PC-3 (cell line): ENCODE data around the gene P2RY11. TPM values are rescaled to one million over a fixed set of nuclear protein-coding genes. Genes with fewer than 3 reads are reported as not detected.

Experiments
- ATAC-seq: fragments of 200-7000 bp; cut with Tn5 transposase; 2 replicates; pipeline ENCODE4 v1.9.1; 2020; ENCODE audit warnings: mild to moderate bottlenecking, moderate library complexity
- BruUV-seq: library from RNA; stranded (reverse); fragments of 400-500 nt; replicated peaks from 2 replicates; lab custom pipeline; 2021; lab: Mats Ljungman, UMichigan
- CTCF ChIA-PET: fragments of 300-600 bp; sonication (Branson Sonifier 250); formaldehyde crosslinking; loops from one replicate; lab custom pipeline; 2022; ENCODE audit warnings: antibody characterized with exemption; lab: Charles Lee
- POLR2A ChIA-PET: fragments of 300-600 bp; sonication (Branson Sonifier 250); formaldehyde crosslinking; loops from one replicate; lab custom pipeline; 2022; ENCODE audit warnings: antibody characterized with exemption; ENCODE audit not compliant: unreplicated experiment; lab: Charles Lee
- DNase-seq: peaks from one replicate; pipeline ENCODE4 v3.0.0-alpha.2; 2015
- H2AFZ ChIP-seq: fragments of 300-600 bp; sonication (generic); 2 replicates; pipeline ENCODE4 v1.6.0; 2016; ENCODE audit warnings: antibody characterized with exemption, low read length
- H3F3A ChIP-seq: fragments of 300-600 bp; sonication (generic); one replicate; pipeline ENCODE4 v1.6.0; 2017; ENCODE audit warnings: antibody characterized with exemption, low read length, control low read depth, mild to moderate bottlenecking; ENCODE audit not compliant: unreplicated experiment
- H3K27ac ChIP-seq: fragments of 300-600 bp; sonication (generic); 2 replicates; pipeline ENCODE4 v1.5.1; 2016; ENCODE audit warnings: mild to moderate bottlenecking, low read length
- H3K27me3 ChIP-seq: fragments of 300-600 bp; sonication (generic); 2 replicates; pipeline ENCODE4 v1.6.1; 2016; ENCODE audit warnings: low read length, mixed read lengths
- H3K36me3 ChIP-seq: fragments of 300-600 bp; sonication (generic); 2 replicates; pipeline ENCODE4 v1.6.1; 2016; ENCODE audit warnings: low read depth, mixed run types, low read length, mixed read lengths
- H3K4me1 ChIP-seq: fragments of 300-600 bp; sonication (generic); 2 replicates; pipeline ENCODE4 v1.5.1; 2016; ENCODE audit warnings: low read length; ENCODE audit not compliant: insufficient read depth
- H3K4me2 ChIP-seq: fragments of 300-600 bp; sonication (generic); 2 replicates; pipeline ENCODE4 v1.6.0; 2016; ENCODE audit warnings: low read length
- H3K4me3 ChIP-seq: fragments of 300-600 bp; sonication (generic); 2 replicates; pipeline ENCODE4 v1.5.1; 2016; ENCODE audit warnings: mild to moderate bottlenecking, low read length, mixed read lengths
- H3K79me2 ChIP-seq: fragments of 300-600 bp; sonication (generic); 2 replicates; pipeline ENCODE4 v1.6.1; 2017; ENCODE audit warnings: low read length, mixed read lengths
- H3K9ac ChIP-seq: fragments of 300-600 bp; sonication (generic); 2 replicates; pipeline ENCODE4 v1.6.0; 2016; ENCODE audit warnings: mild to moderate bottlenecking, low read length
- H3K9me2 ChIP-seq: fragments of 300-600 bp; sonication (generic); replicated peaks from 2 replicates; pipeline ENCODE4 v1.6.1; 2016; ENCODE audit warnings: mixed run types, low read length, mixed read lengths
- H3K9me3 ChIP-seq: fragments of 300-600 bp; sonication (generic); 2 replicates; pipeline ENCODE4 v1.6.1; 2016; ENCODE audit warnings: low read length, mixed read lengths
- H4K20me1 ChIP-seq: fragments of 300-600 bp; sonication (generic); 2 replicates; pipeline ENCODE4 v1.6.1; 2016; ENCODE audit warnings: low read length, mixed read lengths
- CTCF ChIP-seq: fragments of 300-600 bp; sonication (generic); conservative IDR thresholded peaks from 2 replicates; pipeline ENCODE4 v1.5.1; 2017; ENCODE audit warnings: antibody characterized with exemption, low read depth, mild to moderate bottlenecking, low read length
- EZH2 ChIP-seq: fragments of 300-600 bp; sonication (generic); IDR thresholded peaks from one replicate; pipeline ENCODE4 v1.6.1; 2017; ENCODE audit warnings: antibody characterized with exemption, mild to moderate bottlenecking, low read length; ENCODE audit not compliant: unreplicated experiment
- EZH2phosphoT487 ChIP-seq: fragments of 300-600 bp; sonication (generic); IDR thresholded peaks from 2 replicates; pipeline ENCODE4 v1.6.1; 2018; ENCODE audit warnings: mild to moderate bottlenecking, antibody characterized with exemption, low read length, borderline replicate concordance
- intact Hi-C: fragments of 100-400 bp; cut with micrococcal nuclease; formaldehyde crosslinking; loops from 2 replicates; pipeline ENCODE4 v1.9.0; 2023
- total RNA-seq: library from RNA; depleted of rRNA; stranded (reverse); fragments of >200 nt; gene quantifications from 2 replicates; pipeline ENCODE4 v1.2.3, GENCODE V29; 2014

P2RY11 gene
- total RNA-seq, 1 experiment from 2014 or later, result 11.1 TPM

DNA sequence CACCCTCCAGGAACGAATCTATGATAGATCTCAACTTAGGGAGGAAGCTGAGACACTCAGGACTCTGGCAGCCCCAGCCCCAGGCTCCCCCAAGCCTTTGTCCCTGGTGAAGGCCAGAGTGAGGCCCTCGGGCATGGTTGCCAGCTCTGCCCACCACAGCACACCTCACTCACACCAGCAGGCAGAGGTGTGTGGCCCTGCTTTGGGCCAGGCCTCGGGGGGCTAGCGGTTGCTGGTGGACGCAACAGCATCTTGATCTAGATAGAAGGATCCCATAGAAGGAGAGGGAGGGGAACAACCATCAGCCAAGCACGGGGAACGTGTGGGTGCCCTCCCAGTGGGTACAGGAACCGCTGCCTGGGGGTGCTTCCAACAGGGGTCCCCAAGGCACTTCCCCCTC, 46.6 kb downstream of the P2RY11 start:
- peaks cover 83% of the 10 kb centered on the region for H3K36me3 ChIP-seq
- ATAC-seq, result no peak

GRCh38 chr19:10158485-10158884, 47.0 kb downstream of the P2RY11 start:
- CTCF ChIA-PET, result no interaction called here
- intact Hi-C loops, result no loop called here
- TF ChIP-seq CTCF, result no peak
- no peak for TF ChIP-seq EZH2phosphoT487
- TF ChIP-seq EZH2, result no peak
- no peaks in the 10 kb centered on the region for H3F3A ChIP-seq
- H3K4me3 ChIP-seq, result no peak overlapping the region
- no peaks in the 10 kb centered on the region for H3K9me2 ChIP-seq
- H4K20me1 ChIP-seq, result 0 out of 2 replicates have a peak, but pooled peaks cover 6% of the 10 kb centered on the region
- H3K36me3 ChIP-seq, result peaks cover 85% of the 10 kb centered on the region
- no peaks in the 10 kb centered on the region for H3K4me1 ChIP-seq
- no peak overlapping the region for H3K9ac ChIP-seq
- H3K79me2 ChIP-seq, result no peaks in the 10 kb centered on the region
- no peak for ATAC-seq
- no peak overlapping the region for H2AFZ ChIP-seq
- no peak for DNase-seq
- BruUV-seq, result no TSS peak
- no peak overlapping the region for H3K4me2 ChIP-seq
- POLR2A ChIA-PET, result no interaction called here
- H3K27ac ChIP-seq, result no peak overlapping the region
- H3K9me3 ChIP-seq, result no peaks in the 10 kb centered on the region
- H3K27me3 ChIP-seq, result no peaks in the 10 kb centered on the region

More for the DNA sequence above, 46.6 kb downstream of the P2RY11 start:
- Histone ChIP-seq H3K79me2 (no peaks in the 10 kb centered on the region), H3K27me3 (no peaks in the 10 kb centered on the region), H3K9me3 (no peaks in the 10 kb centered on the region), H3K9me2 (no peaks in the 10 kb centered on the region), H2AFZ (no peak overlapping the region), H3K4me3 (no peak overlapping the region), H3K4me1 (no peaks in the 10 kb centered on the region), H3K27ac (no peak overlapping the region), H3K9ac (no peak overlapping the region), H3K4me2 (no peak overlapping the region), H4K20me1 (0 out of 2 replicates have a peak, but pooled peaks cover 6% of the 10 kb centered on the region), H3F3A (no peaks in the 10 kb centered on the region)
- ChIA-PET CTCF (no interaction called here), POLR2A (no interaction called here)
- intact Hi-C loops, result no loop called here
- TF ChIP-seq EZH2, result no peak
- no peak for DNase-seq
- no TSS peak for BruUV-seq

GRCh38 chr19:10159610-10160009, 48.1 kb downstream of the P2RY11 start:
- H3K79me2 ChIP-seq, result no peaks in the 10 kb centered on the region
- no peak overlapping the region for H2AFZ ChIP-seq
- no peaks in the 10 kb centered on the region for H3F3A ChIP-seq
- BruUV-seq, result no TSS peak
- H4K20me1 ChIP-seq, result no peaks in the 10 kb centered on the region
- TF ChIP-seq EZH2, result no peak
- TF ChIP-seq CTCF, result no peak
- no peak for TF ChIP-seq EZH2phosphoT487
- H3K9me2 ChIP-seq, result no peaks in the 10 kb centered on the region
- intact Hi-C loops, result no loop called here
- CTCF ChIA-PET, result interaction anchor here (0.6 kb wide), 1 partner anchor 58 kb away, joined by 3 read pairs; no protein-coding TSS in a partner anchor
- H3K4me1 ChIP-seq, result no peaks in the 10 kb centered on the region
- no peaks in the 10 kb centered on the region for H3K27me3 ChIP-seq
- DNase-seq (no peak), ATAC-seq (no peak)
- H3K4me2 ChIP-seq, result no peak overlapping the region
- no peak overlapping the region for H3K9ac ChIP-seq
- POLR2A ChIA-PET, result no interaction called here
- peaks cover 78% of the 10 kb centered on the region for H3K36me3 ChIP-seq
- no peak overlapping the region for H3K27ac ChIP-seq
- H3K9me3 ChIP-seq, result no peaks in the 10 kb centered on the region
- H3K4me3 ChIP-seq, result no peak overlapping the region
